Stomach (tissue), 9 donors: ENCODE data around the gene CISD3. TPM values are rescaled to one million over a fixed set of nuclear protein-coding genes. Genes with fewer than 3 reads are reported as not detected.

Experiments
- DNase-seq, 2 donors: peaks; one replicate each; pipeline versions ENCODE4 v3.0.0 to v3.0.0-alpha.2; 2013 to 2019
- H3K27ac ChIP-seq, 5 donors: fragments of 200-600 bp in 4 of 5; sonication (generic) in 4 of 5; one replicate each; pipeline ENCODE4 v1.5.1; 2013 to 2019; ENCODE audit warnings: mild to moderate bottlenecking in 1 of 5, moderate library complexity in 1 of 5
- H3K27me3 ChIP-seq, 3 donors: fragments of 200-600 bp; sonication (generic); one replicate each; pipeline ENCODE4 v1.5.1; 2017 to 2019; ENCODE audit warnings: mixed run types in 1 of 3
- H3K36me3 ChIP-seq, 4 donors: fragments of 200-600 bp; sonication (generic); 1 replicate in 3 of 4; 2 replicates in 1 of 4; pipeline ENCODE4 v1.5.1; 2016 to 2019
- H3K4me1 ChIP-seq, 4 donors: fragments of 200-600 bp; sonication (generic); one replicate each; pipeline ENCODE4 v1.5.1; 2016 to 2019
- H3K4me3 ChIP-seq, 4 donors: fragments of 200-600 bp; sonication (generic) in 3 of 4; one replicate each; pipeline ENCODE4 v1.5.1; 2016 to 2019; ENCODE audit warnings: mild to moderate bottlenecking in 1 of 4
- H3K9me3 ChIP-seq, 4 donors: fragments of 200-600 bp; sonication (generic); one replicate each; pipeline ENCODE4 v1.5.1; 2016 to 2019
- CTCF ChIP-seq, 7 experiments: fragments of 450-650 bp in 4 of 7; fragments of 200-600 bp in 3 of 7; sonication (generic) in 3 of 7; IDR thresholded peaks; one replicate each; pipeline ENCODE4 v1.5.1; 2016 to 2019; ENCODE audit warnings: antibody characterized with exemption in 7 of 7, control low read depth in 2 of 7, mild to moderate bottlenecking in 1 of 7
- EP300 ChIP-seq: sonication (generic); formaldehyde crosslinking; IDR thresholded peaks from one replicate; pipeline ENCODE4 v1.6.1; 2017; ENCODE audit warnings: antibody characterized with exemption
- POLR2A ChIP-seq, 4 donors: fragments of 450-650 bp; IDR thresholded peaks; one replicate each; pipeline ENCODE4 v1.6.1; 2016; ENCODE audit warnings: antibody characterized with exemption in 4 of 4, control low read depth in 2 of 4, mild to moderate bottlenecking in 1 of 4, moderate library complexity in 1 of 4
- POLR2AphosphoS5 ChIP-seq, 3 donors: sonication (generic); formaldehyde crosslinking; IDR thresholded peaks; one replicate each; pipeline ENCODE4 v1.6.1; 2016; ENCODE audit warnings: antibody characterized with exemption in 3 of 3
- WGBS, 5 donors: extraction: QIAGEN DNeasy Blood & Tissue Kit in 3 of 5; methylation state at CpG; one replicate each; pipeline versions ENCODE4 v1.1.5 to v1.1.7; 2013 to 2018; 5-methylcytosine and 5-hydroxymethylcytosine counted together
- intact Hi-C: fragments of 100-400 bp; cut with DNase I; formaldehyde crosslinking; loops from one replicate; pipeline ENCODE4 v1.15.1; 2023; ENCODE audit warnings: low total_unique reads
- polyA plus RNA-seq, 3 donors: library from polyadenylated mRNA; stranded (reverse); fragments of 200-250 nt; gene quantifications; one replicate each; pipeline ENCODE4 v1.2.3, GENCODE V29; 2013
- total RNA-seq, 5 donors: library from RNA; depleted of rRNA; stranded (reverse); fragments of >200 nt; gene quantifications; one replicate each; pipeline versions ENCODE4 v1.1.0 to v1.2.3, GENCODE V29; 2014 to 2016
- donor health status: healthy with polysubstance abuse.
- donor health status: Bipolar disorder and iron deficiency.
- donor health status: healthy.

Gene CISD3
- total and polyA plus RNA-seq, 8 donors: 4.0 to 79.9 (median 33.7) TPM

- TF ChIP-seq EP300 (no peak), POLR2A (IDR thresholded peaks at IDR 0.05) (no peak), CTCF (IDR thresholded peaks at IDR 0.05) (no peak), POLR2AphosphoS5 (IDR thresholded peaks at IDR 0.05) (no peak)
- Histone ChIP-seq H3K4me1 (peaks cover 29 to 58% (median 47%) of the 10 kb centered on the region in 4 donors), H3K36me3 (peaks cover 0 to 52% (median 43%) of the 10 kb centered on the region in 4 donors), H3K27me3 (no peaks in the 10 kb centered on the region), H3K4me3 (no peak overlapping the region), H3K9me3 (no peaks in the 10 kb centered on the region), H3K27ac (no peak overlapping the region)
- WGBS, 5 donors: 75 to 93% (median 89%) methylated on average over 11 to 19 of the region's 19 CpGs
- DNase-seq: no peak
- intact Hi-C loops: no loop called here
Measured at GRCh38 chr17:38740044-38740443, 9.9 kb downstream of the CISD3 start.

- intact Hi-C loops: no loop called here
- no peaks in the 10 kb centered on the region for H3K9me3 ChIP-seq
- 62 to 81% (median 71%) methylated on average over 4 of the region's 4 CpGs for WGBS, 5 donors
- H3K27me3 ChIP-seq: no peaks in the 10 kb centered on the region
- TF ChIP-seq POLR2A (IDR thresholded peaks at IDR 0.05) (no peak), CTCF (IDR thresholded peaks at IDR 0.05) (no peak), EP300 (no peak), POLR2AphosphoS5 (IDR thresholded peaks at IDR 0.05) (no peak)
- peaks cover 33 to 58% (median 49%) of the 10 kb centered on the region in 4 donors for H3K4me1 ChIP-seq
- H3K4me3 ChIP-seq: no peak overlapping the region
- H3K36me3 ChIP-seq: peaks cover 0 to 45% (median 41%) of the 10 kb centered on the region in 4 donors
- H3K27ac ChIP-seq: peak overlapping the region in 4 of 5 donors; percentile 76 to 90 (median 82)
- no peak for DNase-seq
Measured at GRCh38 chr17:38740806-38741205, 10.7 kb downstream of the CISD3 start.

GRCh38 chr17:38741461-38741860 is 11.3 kb downstream of the CISD3 start:
- no peak overlapping the region for H3K4me3 ChIP-seq
- H3K9me3 ChIP-seq: no peaks in the 10 kb centered on the region
- WGBS, 5 donors: 39 to 65% (median 57%) methylated on average over 5 of the region's 5 CpGs
- peak in 1 of 2 donors; percentile 62 for DNase-seq
- peaks cover 40 to 65% (median 55%) of the 10 kb centered on the region in 4 donors for H3K4me1 ChIP-seq
- intact Hi-C loops: no loop called here
- H3K27me3 ChIP-seq: peaks cover 0 to 2% (median 0%) of the 10 kb centered on the region in 3 donors
- peak overlapping the region; percentile 76 to 90 (median 83) for H3K27ac ChIP-seq
- peaks cover 0 to 38% (median 35%) of the 10 kb centered on the region in 4 donors for H3K36me3 ChIP-seq
- no peak for TF ChIP-seq POLR2AphosphoS5 (IDR thresholded peaks at IDR 0.05)
- no peak for TF ChIP-seq EP300
- TF ChIP-seq CTCF (IDR thresholded peaks at IDR 0.05): no peak
- TF ChIP-seq POLR2A (IDR thresholded peaks at IDR 0.05): no peak

- Histone ChIP-seq H3K9me3 (no peaks in the 10 kb centered on the region), H3K27me3 (peaks cover 0 to 7% (median 0%) of the 10 kb centered on the region in 3 donors), H3K4me1 (peaks cover 45 to 70% (median 60%) of the 10 kb centered on the region in 4 donors), H3K36me3 (peaks cover 0 to 33% (median 30%) of the 10 kb centered on the region in 4 donors), H3K27ac (peak overlapping the region; percentile 76 to 90 (median 83)), H3K4me3 (no peak overlapping the region)
- intact Hi-C loops: no loop called here
- peak; percentile 83 for DNase-seq
- 18 to 34% (median 21%) methylated on average over 7 of the region's 7 CpGs for WGBS, 5 donors
- no peak for TF ChIP-seq CTCF (IDR thresholded peaks at IDR 0.05)
- TF ChIP-seq POLR2AphosphoS5 (IDR thresholded peaks at IDR 0.05): peak in 2 of 3 donors; percentile 3 to 37
Measured at GRCh38 chr17:38741921-38742410, 11.8 kb downstream of the CISD3 start.
